HG03280 (cell line): ENCODE results near the gene ARPC4.

Source experiments
- ATAC-seq: cut with Tn5 transposase; IDR thresholded peaks from one replicate; pipeline ENCODE4 v1.9.1; 2021; ENCODE audit warnings: mild to moderate bottlenecking, moderate library complexity; ENCODE audit not compliant: unreplicated experiment

The ARPC4 gene

GRCh38 chr3:9787714-9788113, 5.2 kb upstream of the ARPC4 start:
- ATAC-seq = no peak

- no peak for ATAC-seq
Observed at GRCh38 chr3:9791127-9791526, 1.8 kb upstream of the ARPC4 start.

- ATAC-seq = no peak
Observed at GRCh38 chr3:9791790-9792404, 985 bp upstream of the ARPC4 start.

GRCh38 chr3:9793161-9793781, 389 bp downstream of the ARPC4 start:
- no peak for ATAC-seq

GRCh38 chr3:9794400-9794799, 1.5 kb downstream of the ARPC4 start:
- ATAC-seq = no peak

GRCh38 chr3:9795207-9795606, 2.3 kb downstream of the ARPC4 start:
- no peak for ATAC-seq

GRCh38 chr3:9797196-9797945, 4.5 kb downstream of the ARPC4 start:
- no peak for ATAC-seq

- no peak for ATAC-seq
Observed at GRCh38 chr3:9800529-9800928, 7.6 kb downstream of the ARPC4 start.

GRCh38 chr3:9803494-9803893, 10.6 kb downstream of the ARPC4 start:
- ATAC-seq = no peak

GRCh38 chr3:9804996-9805395, 12.1 kb downstream of the ARPC4 start:
- no peak for ATAC-seq

- no peak for ATAC-seq
Observed at GRCh38 chr3:9806137-9806536, 13.3 kb downstream of the ARPC4 start.

- ATAC-seq = no peak
Observed at GRCh38 chr3:9806688-9807589, 14.1 kb downstream of the ARPC4 start.

GRCh38 chr3:9807981-9808344, 15.1 kb downstream of the ARPC4 start:
- ATAC-seq = no peak

GRCh38 chr3:9808345-9809037, 15.6 kb downstream of the ARPC4 start:
- peak; percentile 54 for ATAC-seq

GRCh38 chr3:9809239-9809614, 16.3 kb downstream of the ARPC4 start:
- ATAC-seq = no peak

- ATAC-seq = peak; percentile 43
Observed at GRCh38 chr3:9809615-9810432, 16.9 kb downstream of the ARPC4 start, which contains the start of gene TTLL3. Gene TTLL3, plus strand, starts transcription at chr3:9810262. Its CDS starts 400 bp downstream, at chr3:9810662.

GRCh38 chr3:9810433-9810770, 17.5 kb downstream of the ARPC4 start:
- no peak for ATAC-seq

- no peak for ATAC-seq
Observed at GRCh38 chr3:9810846-9811245, 18.0 kb downstream of the ARPC4 start.

- no peak for ATAC-seq
Observed at GRCh38 chr3:9812870-9813483, 20.1 kb downstream of the ARPC4 start.
